Brain microvascular endothelial cell (primary cell): ENCODE results near the gene CACNA1B.

Experiments
- DNase-seq: peaks from one replicate; pipeline ENCODE4 v3.0.0-alpha.2; 2020
- H3K27ac ChIP-seq: fragments of 250-450 bp; sonication (Bioruptor Pico); 2 replicates; pipeline ENCODE4 v1.5.1; 2020; ENCODE audit warnings: mild to moderate bottlenecking, moderate library complexity
- H3K27me3 ChIP-seq: fragments of 250-450 bp; sonication (Bioruptor Pico); replicated peaks from 2 replicates; pipeline ENCODE4 v1.5.1; 2020; ENCODE audit warnings: mild to moderate bottlenecking
- H3K36me3 ChIP-seq: fragments of 250-450 bp; sonication (Bioruptor Pico); replicated peaks from 2 replicates; pipeline ENCODE4 v1.5.1; 2020; ENCODE audit warnings: mild to moderate bottlenecking
- H3K4me3 ChIP-seq: 2 replicates; pipeline ENCODE4 v1.5.1; 2011; ENCODE audit warnings: low read depth, mild to moderate bottlenecking, control low read depth, low read length, moderate library complexity
- CTCF ChIP-seq: IDR thresholded peaks from 2 replicates; pipeline ENCODE4 v1.5.1; 2011; ENCODE audit warnings: low read depth, mild to moderate bottlenecking, moderate library complexity, low read length, control low read depth, inconsistent platforms; ENCODE audit errors: missing control alignments
- in situ Hi-C: cut with HindIII; loops from 2 replicates; pipeline ENCODE4 v1.10.0; 2017; ENCODE audit warnings: low sequenced_read_pairs, low pct_ligation_motif_present

Gene CACNA1B

GRCh38 chr9:137860361-137860760 lies 17.2 kb upstream of the CACNA1B start:
- Histone ChIP-seq H3K27me3 (no peaks in the 10 kb centered on the region), H3K36me3 (no peaks in the 10 kb centered on the region), H3K4me3 (no peak overlapping the region), H3K27ac (no peak overlapping the region)
- no peak for TF ChIP-seq CTCF
- no peak for DNase-seq
- in situ Hi-C loops: no loop called here

- TF ChIP-seq CTCF: no peak
- Histone ChIP-seq H3K27ac (no peak overlapping the region), H3K36me3 (no peaks in the 10 kb centered on the region), H3K27me3 (no peaks in the 10 kb centered on the region), H3K4me3 (no peak overlapping the region)
- DNase-seq: no peak
- in situ Hi-C loops: no loop called here
Observed at GRCh38 chr9:137865581-137866145, 11.9 kb upstream of the CACNA1B start.

GRCh38 chr9:137866226-137867141 lies 11.1 kb upstream of the CACNA1B start:
- no peak overlapping the region for H3K27ac ChIP-seq
- in situ Hi-C loops: no loop called here
- H3K4me3 ChIP-seq: no peak overlapping the region
- no peaks in the 10 kb centered on the region for H3K27me3 ChIP-seq
- H3K36me3 ChIP-seq: no peaks in the 10 kb centered on the region
- DNase-seq: no peak
- TF ChIP-seq CTCF: no peak

- in situ Hi-C loops: no loop called here
Observed at GRCh38 chr9:137870432-137870831, 7.2 kb upstream of the CACNA1B start.

DNA sequence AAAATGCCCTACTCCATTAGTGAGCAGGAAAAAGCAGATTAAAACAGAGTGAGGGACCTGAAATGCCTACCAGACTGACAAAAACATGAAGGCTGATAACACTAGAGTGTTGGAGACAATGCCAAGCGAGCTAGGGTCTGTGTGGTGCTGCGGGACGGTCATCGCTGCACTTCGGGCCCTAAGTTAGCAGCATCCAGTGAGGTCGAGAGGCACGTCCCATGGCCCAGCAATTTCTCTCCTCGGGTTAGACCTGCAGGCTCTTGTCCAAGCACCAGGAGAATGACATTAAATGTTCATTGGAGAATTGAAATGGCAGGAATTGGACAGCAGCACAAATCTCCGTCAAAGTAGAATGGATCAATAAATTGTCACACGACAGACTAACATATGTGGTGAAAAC lies 5.3 kb upstream of the CACNA1B start:
- no peak overlapping the region for H3K27ac ChIP-seq
- in situ Hi-C loops: no loop called here
- TF ChIP-seq CTCF: no peak
- no peak for DNase-seq
- H3K27me3 ChIP-seq: no peaks in the 10 kb centered on the region
- no peaks in the 10 kb centered on the region for H3K36me3 ChIP-seq
- H3K4me3 ChIP-seq: no peak overlapping the region

More at GRCh38 chr9:137870432-137870831, 7.2 kb upstream of the CACNA1B start:
- DNase-seq: no peak
- H3K36me3 ChIP-seq: no peaks in the 10 kb centered on the region
- H3K4me3 ChIP-seq: no peak overlapping the region
- H3K27ac ChIP-seq: no peak overlapping the region
- no peak for TF ChIP-seq CTCF
- no peaks in the 10 kb centered on the region for H3K27me3 ChIP-seq
